ENCODE measurements around the gene RNF187.

Gene RNF187

DNA sequence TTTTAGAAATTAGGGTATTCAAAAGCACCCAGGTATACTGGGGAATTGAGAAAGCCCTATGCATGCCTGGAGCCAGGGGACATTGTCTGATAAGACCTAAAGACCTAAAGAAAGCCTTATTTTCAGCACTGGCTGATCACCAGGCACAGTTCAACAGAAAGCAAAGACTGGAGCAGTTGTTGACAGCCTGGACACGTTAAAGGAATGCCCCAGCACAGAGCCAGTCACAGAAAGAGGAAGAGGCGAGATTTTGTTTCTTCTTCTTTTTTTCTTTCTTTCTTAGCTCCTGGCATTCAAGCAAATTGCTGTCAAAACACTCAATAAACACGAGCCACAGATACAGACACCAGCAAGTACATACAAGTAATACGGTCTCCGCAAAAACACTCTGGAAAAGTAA is 40.4 kb downstream of the RNF187 start:
- no peaks in the 10 kb centered on the region for H3K4me1 ChIP-seq (ENCODE audit: insufficient read depth, low read length)
- H3K27me3 ChIP-seq (ENCODE audit: insufficient read depth, low read length, poor library complexity): no peaks in the 10 kb centered on the region
- no peaks in the 10 kb centered on the region for H3K79me2 ChIP-seq (ENCODE audit: insufficient read depth, low read length)
- no peak for DNase-seq
- H3K4me2 ChIP-seq (ENCODE audit: insufficient read depth, low read length): no peak overlapping the region
- H3K36me3 ChIP-seq (ENCODE audit: insufficient read depth, low read length): no peaks in the 10 kb centered on the region
- no peak overlapping the region for H2AFZ ChIP-seq (ENCODE audit: low read depth, low read length)
- TF ChIP-seq, protein P1, sequence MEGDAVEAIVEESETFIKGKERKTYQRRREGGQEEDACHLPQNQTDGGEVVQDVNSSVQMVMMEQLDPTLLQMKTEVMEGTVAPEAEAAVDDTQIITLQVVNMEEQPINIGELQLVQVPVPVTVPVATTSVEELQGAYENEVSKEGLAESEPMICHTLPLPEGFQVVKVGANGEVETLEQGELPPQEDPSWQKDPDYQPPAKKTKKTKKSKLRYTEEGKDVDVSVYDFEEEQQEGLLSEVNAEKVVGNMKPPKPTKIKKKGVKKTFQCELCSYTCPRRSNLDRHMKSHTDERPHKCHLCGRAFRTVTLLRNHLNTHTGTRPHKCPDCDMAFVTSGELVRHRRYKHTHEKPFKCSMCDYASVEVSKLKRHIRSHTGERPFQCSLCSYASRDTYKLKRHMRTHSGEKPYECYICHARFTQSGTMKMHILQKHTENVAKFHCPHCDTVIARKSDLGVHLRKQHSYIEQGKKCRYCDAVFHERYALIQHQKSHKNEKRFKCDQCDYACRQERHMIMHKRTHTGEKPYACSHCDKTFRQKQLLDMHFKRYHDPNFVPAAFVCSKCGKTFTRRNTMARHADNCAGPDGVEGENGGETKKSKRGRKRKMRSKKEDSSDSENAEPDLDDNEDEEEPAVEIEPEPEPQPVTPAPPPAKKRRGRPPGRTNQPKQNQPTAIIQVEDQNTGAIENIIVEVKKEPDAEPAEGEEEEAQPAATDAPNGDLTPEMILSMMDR (IDR thresholded peaks at IDR 0.05; ENCODE audit: borderline replicate concordance, extremely low read depth, low read length, poor library complexity, severe bottlenecking): no peak
- no peak for TF ChIP-seq EZH2 (IDR thresholded peaks at IDR 0.05; ENCODE audit: borderline replicate concordance, low read depth, low read length, severe bottlenecking)
- H3K4me3 ChIP-seq (ENCODE audit: low read depth in 1 of 2, low read length in 2 of 2): no peak overlapping the region
- H3K9ac ChIP-seq (ENCODE audit: low read depth, low read length): no peak overlapping the region
- no peak overlapping the region for H3K27ac ChIP-seq (ENCODE audit: low read length)
- H3K9me3 ChIP-seq (ENCODE audit: insufficient read depth, low read length, severe bottlenecking): no peaks in the 10 kb centered on the region
- ATAC-seq (ENCODE audit: insufficient read depth, low read depth): no peak
- H4K20me1 ChIP-seq (ENCODE audit: insufficient read depth, low read length): no peaks in the 10 kb centered on the region

DNA sequence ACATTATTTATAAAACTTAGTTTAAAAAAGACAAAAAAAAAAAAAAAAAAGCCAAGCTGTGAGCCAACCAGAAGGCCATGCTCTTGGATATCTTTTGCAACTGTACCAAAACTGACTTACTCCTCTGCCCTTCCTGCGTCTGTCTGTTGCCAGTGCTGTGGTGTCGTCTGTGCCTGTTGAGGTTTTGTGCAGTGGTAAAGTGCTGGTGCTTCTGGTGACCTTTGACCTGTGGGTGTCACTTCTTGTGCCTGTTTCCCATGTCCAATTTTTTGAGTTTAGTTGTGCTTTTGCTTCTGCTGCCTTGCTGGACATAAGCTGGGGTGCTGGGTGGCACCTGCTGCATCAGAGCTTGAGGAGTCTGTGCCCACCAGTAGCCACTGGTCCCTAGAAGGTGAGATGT is 41.4 kb downstream of the RNF187 start:
- no peak overlapping the region for H3K9ac ChIP-seq (ENCODE audit: low read depth, low read length)
- ATAC-seq (ENCODE audit: insufficient read depth, low read depth) (no peak), DNase-seq (no peak)
- no peaks in the 10 kb centered on the region for H3K27me3 ChIP-seq (ENCODE audit: insufficient read depth, low read length, poor library complexity)
- H3K4me3 ChIP-seq (ENCODE audit: low read depth in 1 of 2, low read length in 2 of 2): no peak overlapping the region
- no peaks in the 10 kb centered on the region for H3K9me3 ChIP-seq (ENCODE audit: insufficient read depth, low read length, severe bottlenecking)
- H3K27ac ChIP-seq (ENCODE audit: low read length): no peak overlapping the region
- no peaks in the 10 kb centered on the region for H3K79me2 ChIP-seq (ENCODE audit: insufficient read depth, low read length)
- TF ChIP-seq, protein P1 (IDR thresholded peaks at IDR 0.05; ENCODE audit: borderline replicate concordance, extremely low read depth, low read length, poor library complexity, severe bottlenecking): no peak
- TF ChIP-seq EZH2 (IDR thresholded peaks at IDR 0.05; ENCODE audit: borderline replicate concordance, low read depth, low read length, severe bottlenecking): no peak
- no peaks in the 10 kb centered on the region for H4K20me1 ChIP-seq (ENCODE audit: insufficient read depth, low read length)
- H3K36me3 ChIP-seq (ENCODE audit: insufficient read depth, low read length): no peaks in the 10 kb centered on the region
- H2AFZ ChIP-seq (ENCODE audit: low read depth, low read length): no peak overlapping the region
- H3K4me1 ChIP-seq (ENCODE audit: insufficient read depth, low read length): no peaks in the 10 kb centered on the region
- no peak overlapping the region for H3K4me2 ChIP-seq (ENCODE audit: insufficient read depth, low read length)

DNA sequence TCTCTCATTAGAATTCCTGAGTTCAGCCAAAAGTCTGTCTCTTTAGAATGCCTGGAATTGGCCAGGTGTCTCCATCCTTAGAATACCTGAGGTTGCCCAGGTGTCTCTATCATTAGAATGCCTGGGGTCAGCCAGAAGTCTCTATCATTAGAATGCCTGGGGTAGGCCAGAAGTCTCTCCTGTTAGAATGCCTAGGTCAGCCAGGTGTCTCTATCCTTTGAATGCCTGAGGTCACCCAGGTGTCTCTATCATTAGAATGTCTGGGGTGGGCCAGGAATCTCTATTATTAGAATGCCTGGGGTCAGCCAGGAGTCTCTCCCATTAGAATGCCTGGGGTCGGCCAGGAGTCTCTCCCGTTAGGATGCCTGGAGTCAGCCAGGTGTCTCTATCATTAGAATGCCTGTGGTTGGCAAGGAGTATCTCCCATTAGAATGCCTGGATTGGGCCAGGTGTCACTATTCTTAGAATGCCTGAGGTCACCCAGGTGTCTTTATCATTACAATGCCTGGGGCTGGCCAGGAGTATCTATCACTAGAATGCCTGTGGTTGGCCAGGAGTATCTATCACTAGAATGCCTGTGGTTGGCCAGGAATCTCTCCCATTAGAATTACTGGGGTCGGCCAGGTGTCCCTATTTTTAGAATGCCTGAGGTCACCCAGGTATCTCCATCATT is 43.0 kb downstream of the RNF187 start:
- Histone ChIP-seq H3K9me3 (ENCODE audit: insufficient read depth, low read length, severe bottlenecking) (no peaks in the 10 kb centered on the region), H3K36me3 (ENCODE audit: insufficient read depth, low read length) (no peaks in the 10 kb centered on the region), H3K4me3 (ENCODE audit: low read depth in 1 of 2, low read length in 2 of 2) (no peak overlapping the region), H3K79me2 (ENCODE audit: insufficient read depth, low read length) (no peaks in the 10 kb centered on the region), H4K20me1 (ENCODE audit: insufficient read depth, low read length) (no peaks in the 10 kb centered on the region), H3K27ac (ENCODE audit: low read length) (no peak overlapping the region), H3K9ac (ENCODE audit: low read depth, low read length) (no peak overlapping the region), H3K4me2 (ENCODE audit: insufficient read depth, low read length) (no peak overlapping the region), H2AFZ (ENCODE audit: low read depth, low read length) (no peak overlapping the region), H3K4me1 (ENCODE audit: insufficient read depth, low read length) (no peaks in the 10 kb centered on the region), H3K27me3 (ENCODE audit: insufficient read depth, low read length, poor library complexity) (no peaks in the 10 kb centered on the region)
- ATAC-seq (ENCODE audit: insufficient read depth, low read depth): no peak
- TF ChIP-seq, protein P1 (IDR thresholded peaks at IDR 0.05; ENCODE audit: borderline replicate concordance, extremely low read depth, low read length, poor library complexity, severe bottlenecking): no peak
- no peak for TF ChIP-seq EZH2 (IDR thresholded peaks at IDR 0.05; ENCODE audit: borderline replicate concordance, low read depth, low read length, severe bottlenecking)
- DNase-seq: no peak

All from DND-41 (cell line).